Trophoblast cell (in vitro differentiated cells and primary cell): Measurements from ENCODE around the gene RDH5.
A peak's percentile ranks its signal among the peaks of the same experiment; 100 is the strongest.

ENCODE experiments used
- DNase-seq, 2 donors: peaks; one replicate each; pipeline ENCODE4 v3.0.0-alpha.2; 2016
- H2AFZ ChIP-seq: 2 replicates; pipeline ENCODE4 v1.6.1; 2013; ENCODE audit warnings: low read length, moderate library complexity, mild to moderate bottlenecking; ENCODE audit not compliant: insufficient read depth, poor library complexity
- H2AK5ac ChIP-seq: 2 replicates; pipeline ENCODE4 v1.6.1; 2013; ENCODE audit warnings: mild to moderate bottlenecking, low read length
- H2BK120ac ChIP-seq: 2 replicates; pipeline ENCODE4 v1.6.1; 2013; ENCODE audit warnings: low read length, mild to moderate bottlenecking, moderate library complexity; ENCODE audit not compliant: insufficient read depth, poor library complexity
- H2BK12ac ChIP-seq: 2 replicates; pipeline ENCODE4 v1.6.1; 2013; ENCODE audit warnings: mild to moderate bottlenecking, low read length, moderate library complexity
- H2BK5ac ChIP-seq: 2 replicates; pipeline ENCODE4 v1.6.1; 2013; ENCODE audit warnings: low read length, low read depth, moderate library complexity, mild to moderate bottlenecking; ENCODE audit not compliant: poor library complexity
- H3K14ac ChIP-seq: 2 replicates; pipeline ENCODE4 v1.6.1; 2013; ENCODE audit warnings: mild to moderate bottlenecking, low read length
- H3K18ac ChIP-seq: 2 replicates; pipeline ENCODE4 v1.6.1; 2013; ENCODE audit warnings: mild to moderate bottlenecking, low read length
- H3K23ac ChIP-seq: 2 replicates; pipeline ENCODE4 v1.6.1; 2013; ENCODE audit warnings: low read length
- H3K27ac ChIP-seq: 2 replicates; pipeline ENCODE4 v1.5.1; 2013; ENCODE audit warnings: low read depth, mild to moderate bottlenecking, inconsistent platforms, low read length, moderate library complexity
- H3K27me3 ChIP-seq: 2 replicates; pipeline ENCODE4 v1.6.1; 2013; ENCODE audit warnings: inconsistent platforms, mild to moderate bottlenecking, low read length, moderate library complexity; ENCODE audit not compliant: insufficient read depth
- H3K36me3 ChIP-seq, 2 experiments: 1 replicate in 1 of 2; 2 replicates in 1 of 2; pipeline ENCODE4 v1.6.1; 2013; ENCODE audit warnings: low read length in 2 of 2, mild to moderate bottlenecking in 2 of 2, moderate library complexity in 1 of 2; ENCODE audit not compliant: insufficient read depth in 2 of 2, control insufficient read depth in 1 of 2
- H3K4ac ChIP-seq: 2 replicates; pipeline ENCODE4 v1.6.1; 2013; ENCODE audit warnings: low read depth, mild to moderate bottlenecking, low read length, moderate library complexity
- H3K4me1 ChIP-seq, 2 experiments: 1 replicate in 1 of 2; 2 replicates in 1 of 2; pipeline ENCODE4 v1.6.1; 2013; ENCODE audit warnings: low read length in 2 of 2, mild to moderate bottlenecking in 2 of 2, moderate library complexity in 1 of 2; ENCODE audit not compliant: insufficient read depth in 2 of 2, control insufficient read depth in 1 of 2
- H3K4me2 ChIP-seq: 2 replicates; pipeline ENCODE4 v1.6.1; 2013; ENCODE audit warnings: inconsistent platforms, mild to moderate bottlenecking, low read length, moderate library complexity
- H3K4me3 ChIP-seq: 2 replicates; pipeline ENCODE4 v1.5.1; 2013; ENCODE audit warnings: mild to moderate bottlenecking, low read depth, low read length, inconsistent platforms
- H3K79me1 ChIP-seq: one replicate; pipeline ENCODE4 v1.6.1; 2013; ENCODE audit warnings: low read length
- H3K79me2 ChIP-seq: 2 replicates; pipeline ENCODE4 v1.6.1; 2013; ENCODE audit warnings: low read length, mild to moderate bottlenecking; ENCODE audit not compliant: control insufficient read depth, insufficient read depth, poor library complexity
- H3K9ac ChIP-seq: 2 replicates; pipeline ENCODE4 v1.6.1; 2013; ENCODE audit warnings: mild to moderate bottlenecking, low read length
- H3K9me3 ChIP-seq: 2 replicates; pipeline ENCODE4 v1.6.1; 2013; ENCODE audit warnings: low read depth, mild to moderate bottlenecking, control low read depth, inconsistent platforms, low read length; ENCODE audit not compliant: insufficient read depth
- H4K12ac ChIP-seq: 2 replicates; pipeline ENCODE4 v1.6.1; 2013; ENCODE audit warnings: low read depth, mild to moderate bottlenecking, low read length, moderate library complexity
- H4K8ac ChIP-seq: 2 replicates; pipeline ENCODE4 v1.6.1; 2013; ENCODE audit warnings: low read depth, mild to moderate bottlenecking, low read length, moderate library complexity
- H4K91ac ChIP-seq: one replicate; pipeline ENCODE4 v1.6.1; 2013; ENCODE audit warnings: low read depth, mild to moderate bottlenecking, low read length, moderate library complexity
- WGBS: extraction: QIAGEN DNeasy Blood & Tissue Kit; methylation state at CpG from one replicate; pipeline ENCODE4 v1.1.7; 2013; ENCODE audit warnings: missing lambda C conversion rate; ENCODE audit not compliant: insufficient read length, insufficient coverage; ENCODE audit errors: extremely low coverage; 5-methylcytosine and 5-hydroxymethylcytosine counted together

RDH5 gene

DNA sequence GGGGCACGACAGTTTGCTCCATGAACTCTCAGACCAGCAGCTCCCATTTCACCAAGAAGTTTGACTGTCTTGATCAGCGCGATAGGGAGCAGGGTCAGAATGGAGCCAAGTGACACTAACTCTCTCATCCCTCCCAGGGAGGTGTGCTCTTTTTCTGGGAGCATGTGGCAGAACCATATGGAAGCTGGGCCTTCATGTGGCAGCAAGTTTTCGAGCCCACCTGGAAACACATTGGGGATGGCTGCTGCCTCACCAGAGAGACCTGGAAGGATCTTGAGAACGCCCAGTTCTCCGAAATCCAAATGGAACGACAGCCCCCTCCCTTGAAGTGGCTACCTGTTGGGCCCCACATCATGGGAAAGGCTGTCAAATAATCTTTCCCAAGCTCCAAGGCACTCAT lies 36.5 kb upstream of the RDH5 start:
- Histone ChIP-seq H3K4ac (no peak overlapping the region), H4K12ac (no peak overlapping the region), H2AK5ac (no peak overlapping the region), H3K79me1 (no peaks in the 10 kb centered on the region), H4K91ac (no peak overlapping the region), H3K4me1 (peaks cover 0 to 2% of the 10 kb centered on the region in 2 experiments), H3K9ac (no peak overlapping the region), H3K27ac (no peak overlapping the region), H3K4me3 (no peak overlapping the region), H3K23ac (no peak overlapping the region), H3K4me2 (no peak overlapping the region), H2BK120ac (no peak overlapping the region), H3K14ac (no peak overlapping the region), H3K27me3 (no peaks in the 10 kb centered on the region), H4K8ac (no peak overlapping the region), H2BK12ac (no peak overlapping the region), H3K18ac (no peak overlapping the region), H3K9me3 (peaks cover 3% of the 10 kb centered on the region), H3K79me2 (no peaks in the 10 kb centered on the region), H2AFZ (no peak overlapping the region), H3K36me3 (no peaks in the 10 kb centered on the region), H2BK5ac (no peak overlapping the region)
- no peak for DNase-seq
- no CpG with 5 or more reads among the region's 7 CpGs for WGBS

- no peak overlapping the region for H3K9ac ChIP-seq
Measured at GRCh38 chr12:55684761-55685370, 35.3 kb upstream of the RDH5 start.

DNA sequence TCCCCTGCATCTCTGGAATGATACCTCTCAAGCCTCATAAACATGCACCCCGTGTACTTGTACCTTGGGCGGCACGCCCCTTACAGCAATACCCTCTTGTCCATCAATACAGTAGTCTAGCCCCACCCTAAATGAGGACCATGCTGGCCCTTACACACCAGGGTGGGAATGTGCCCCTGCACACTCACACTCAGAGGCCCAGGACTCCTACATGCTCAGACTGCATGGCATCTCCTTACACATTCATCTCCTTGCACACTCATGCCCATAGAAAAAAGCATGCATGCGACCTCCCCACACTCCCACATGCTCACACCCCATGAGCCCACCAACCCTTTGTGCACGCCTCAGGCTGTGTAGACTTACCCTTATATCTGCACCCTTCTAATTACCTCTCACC lies 34.5 kb upstream of the RDH5 start:
- Histone ChIP-seq H3K27ac (no peak overlapping the region), H4K12ac (no peak overlapping the region), H4K91ac (no peak overlapping the region), H3K27me3 (no peaks in the 10 kb centered on the region), H2AFZ (no peak overlapping the region), H3K79me1 (no peaks in the 10 kb centered on the region), H3K9ac (no peak overlapping the region), H2BK5ac (no peak overlapping the region), H2BK12ac (no peak overlapping the region), H3K4me3 (peak overlapping the region; percentile 10), H2BK120ac (no peak overlapping the region), H3K36me3 (no peaks in the 10 kb centered on the region), H4K8ac (no peak overlapping the region), H3K4me1 (peaks cover 0 to 2% of the 10 kb centered on the region in 2 experiments), H3K4ac (no peak overlapping the region), H3K4me2 (no peak overlapping the region), H3K18ac (no peak overlapping the region), H3K79me2 (no peaks in the 10 kb centered on the region), H2AK5ac (no peak overlapping the region), H3K23ac (no peak overlapping the region), H3K9me3 (peaks cover 3% of the 10 kb centered on the region), H3K14ac (no peak overlapping the region)
- DNase-seq = no peak
- whole genome bisulfite sequencing = no CpG with 5 or more reads among the region's 5 CpGs

More at GRCh38 chr12:55684761-55685370, 35.3 kb upstream of the RDH5 start:
- Histone ChIP-seq H3K36me3 (no peaks in the 10 kb centered on the region), H2BK12ac (no peak overlapping the region), H3K79me1 (no peaks in the 10 kb centered on the region), H2BK120ac (no peak overlapping the region), H2AK5ac (no peak overlapping the region), H3K18ac (no peak overlapping the region), H3K4me1 (peaks cover 0 to 2% of the 10 kb centered on the region in 2 experiments), H3K4ac (no peak overlapping the region), H2AFZ (no peak overlapping the region), H3K23ac (no peak overlapping the region), H3K27ac (no peak overlapping the region), H3K9me3 (peaks cover 3% of the 10 kb centered on the region), H3K4me2 (no peak overlapping the region), H3K4me3 (peak overlapping the region; percentile 30), H3K14ac (no peak overlapping the region), H3K27me3 (no peaks in the 10 kb centered on the region), H3K79me2 (no peaks in the 10 kb centered on the region), H4K12ac (no peak overlapping the region), H2BK5ac (no peak overlapping the region), H4K91ac (no peak overlapping the region), H4K8ac (no peak overlapping the region)
- no CpG with 5 or more reads among the region's 20 CpGs for WGBS
- DNase-seq = no peak

DNA sequence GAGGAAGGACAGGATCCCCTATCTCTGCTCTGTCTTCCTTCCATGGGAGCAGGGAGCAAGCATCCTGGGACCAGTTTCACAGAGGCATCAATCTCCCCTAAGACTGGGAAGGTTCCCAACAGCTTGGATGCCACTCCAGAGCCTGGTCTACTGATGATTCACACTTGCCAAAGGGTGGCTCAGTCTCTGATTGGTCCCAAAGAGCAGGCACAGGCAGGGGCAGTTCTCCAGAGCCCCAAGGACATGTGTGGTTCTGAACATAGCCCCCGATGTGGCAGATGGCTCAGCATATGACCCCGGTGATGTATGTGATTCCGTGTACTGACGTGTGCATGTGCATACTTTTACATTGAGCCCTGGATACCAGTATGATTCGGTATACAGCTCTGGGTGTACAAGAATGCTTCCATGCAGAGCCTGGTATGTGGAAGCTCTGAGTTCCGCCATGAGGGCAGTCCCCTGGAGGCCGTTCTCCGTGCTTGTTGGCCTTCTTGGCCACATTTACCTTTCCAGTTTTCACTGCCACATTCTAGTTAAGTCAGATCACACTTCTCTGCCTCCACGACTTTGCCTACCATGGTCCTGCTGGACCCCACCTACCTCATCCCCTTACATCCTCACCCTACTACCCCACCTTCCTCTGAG lies 33.7 kb upstream of the RDH5 start:
- no peaks in the 10 kb centered on the region for H3K36me3 ChIP-seq
- DNase-seq = peak; percentile 78 to 82

More for the DNA sequence above, 33.7 kb upstream of the RDH5 start:
- H3K4ac ChIP-seq = no peak overlapping the region
- no peak overlapping the region for H4K8ac ChIP-seq
- no peak overlapping the region for H3K27ac ChIP-seq
- no peaks in the 10 kb centered on the region for H3K27me3 ChIP-seq
- H2AFZ ChIP-seq = no peak overlapping the region
- H2BK120ac ChIP-seq = no peak overlapping the region
- H3K4me2 ChIP-seq = no peak overlapping the region
- H3K79me2 ChIP-seq = no peaks in the 10 kb centered on the region
- H3K9ac ChIP-seq = no peak overlapping the region
- H3K9me3 ChIP-seq = peaks cover 3% of the 10 kb centered on the region
- H2BK12ac ChIP-seq = no peak overlapping the region
- no peak overlapping the region for H3K23ac ChIP-seq
- H2AK5ac ChIP-seq = no peak overlapping the region
- H3K18ac ChIP-seq = no peak overlapping the region
- H3K4me3 ChIP-seq = no peak overlapping the region
- no peak overlapping the region for H2BK5ac ChIP-seq
- H3K4me1 ChIP-seq = peaks cover 0 to 2% of the 10 kb centered on the region in 2 experiments
- H4K91ac ChIP-seq = no peak overlapping the region
- H3K14ac ChIP-seq = no peak overlapping the region
- H3K79me1 ChIP-seq = no peaks in the 10 kb centered on the region
- H4K12ac ChIP-seq = no peak overlapping the region
- WGBS = no CpG with 5 or more reads among the region's 9 CpGs
